Astrocyte (in vitro differentiated cells and primary cell): ENCODE data around the gene UBE2D1. TPM values are rescaled to one million over a fixed set of nuclear protein-coding genes. Genes with fewer than 3 reads are reported as not detected.

ENCODE experiments used
- DNase-seq: peaks from one replicate; pipeline ENCODE4 v3.0.0-alpha.2; 2010; ENCODE audit warnings: low read depth
- FAIRE-seq: peaks from 2 replicates; lab custom pipeline; 2011; peaks lifted over from hg19 to GRCh38; lab: Jason Lieb, UNC
- H2AFZ ChIP-seq: 2 replicates; pipeline ENCODE4 v1.6.0; 2012; ENCODE audit warnings: low read depth, low read length, inconsistent platforms
- H3K27ac ChIP-seq: 2 replicates; pipeline ENCODE4 v1.5.1; 2011; ENCODE audit warnings: low read depth, low read length, inconsistent platforms
- H3K27me3 ChIP-seq: 2 replicates; pipeline ENCODE4 v1.6.0; 2011; ENCODE audit warnings: low read length, inconsistent platforms; ENCODE audit not compliant: insufficient read depth
- H3K36me3 ChIP-seq: 2 replicates; pipeline ENCODE4 v1.5.1; 2011; ENCODE audit warnings: low read length, inconsistent platforms; ENCODE audit not compliant: insufficient read depth
- H3K4me1 ChIP-seq: 2 replicates; pipeline ENCODE4 v1.5.1; 2011; ENCODE audit warnings: low read length, inconsistent platforms; ENCODE audit not compliant: insufficient read depth
- H3K4me2 ChIP-seq: 2 replicates; pipeline ENCODE4 v1.6.0; 2012; ENCODE audit warnings: low read length, inconsistent platforms
- H3K4me3 ChIP-seq: 2 replicates; pipeline ENCODE4 v1.5.1; 2011; ENCODE audit warnings: low read depth, mild to moderate bottlenecking, low read length, inconsistent platforms; ENCODE audit not compliant: insufficient read depth
- H3K79me2 ChIP-seq: 2 replicates; pipeline ENCODE4 v1.6.0; 2012; ENCODE audit warnings: mild to moderate bottlenecking, low read length, inconsistent platforms; ENCODE audit not compliant: insufficient read depth
- H3K9ac ChIP-seq: 2 replicates; pipeline ENCODE4 v1.6.0; 2012; ENCODE audit warnings: mild to moderate bottlenecking, low read length, inconsistent platforms
- H3K9me3 ChIP-seq: 2 replicates; pipeline ENCODE4 v1.5.1; 2012; ENCODE audit warnings: low read depth, mild to moderate bottlenecking, low read length, inconsistent platforms; ENCODE audit not compliant: insufficient read depth
- H4K20me1 ChIP-seq: 2 replicates; pipeline ENCODE4 v1.6.0; 2012; ENCODE audit warnings: low read length, inconsistent platforms; ENCODE audit not compliant: insufficient read depth
- H3K27ac Mint-ChIP-seq: one replicate; pipeline ENCODE4 v1.8.0; 2021; ENCODE audit warnings: mild to moderate bottlenecking, mixed read lengths; ENCODE audit not compliant: unreplicated experiment
- H3K27me3 Mint-ChIP-seq: one replicate; pipeline ENCODE4 v1.8.0; 2021; ENCODE audit warnings: low read depth, mixed read lengths; ENCODE audit not compliant: unreplicated experiment
- H3K36me3 Mint-ChIP-seq: one replicate; pipeline ENCODE4 v1.8.0; 2021; ENCODE audit warnings: low read depth, mixed read lengths; ENCODE audit not compliant: unreplicated experiment
- H3K4me1 Mint-ChIP-seq: one replicate; pipeline ENCODE4 v1.8.0; 2021; ENCODE audit warnings: low read depth, mixed read lengths; ENCODE audit not compliant: unreplicated experiment
- H3K4me3 Mint-ChIP-seq: one replicate; pipeline ENCODE4 v1.8.0; 2021; ENCODE audit warnings: mild to moderate bottlenecking, moderate library complexity, mixed read lengths; ENCODE audit not compliant: unreplicated experiment
- H3K9me3 Mint-ChIP-seq: one replicate; pipeline ENCODE4 v1.8.0; 2021; ENCODE audit warnings: mild to moderate bottlenecking, mixed read lengths; ENCODE audit not compliant: unreplicated experiment
- EZH2 ChIP-seq: IDR thresholded peaks from 2 replicates; pipeline ENCODE4 v1.6.1; 2012; ENCODE audit warnings: mild to moderate bottlenecking, low read length, inconsistent platforms; ENCODE audit not compliant: insufficient read depth
- total RNA-seq: library from RNA; stranded (reverse); gene quantifications from 2 replicates; pipeline ENCODE4 v1.2.1, GENCODE V29; 2021
- TF ChIP-seq, protein P1 (sequence below): IDR thresholded peaks from 2 replicates; pipeline ENCODE4 v1.5.1; 2011; ENCODE audit warnings: low read depth, mild to moderate bottlenecking, inconsistent platforms, low read length, moderate library complexity; ENCODE audit not compliant: insufficient read depth

The UBE2D1 gene
- total RNA-seq, 1 donor from 2014 or later = 22.1 TPM

DNA sequence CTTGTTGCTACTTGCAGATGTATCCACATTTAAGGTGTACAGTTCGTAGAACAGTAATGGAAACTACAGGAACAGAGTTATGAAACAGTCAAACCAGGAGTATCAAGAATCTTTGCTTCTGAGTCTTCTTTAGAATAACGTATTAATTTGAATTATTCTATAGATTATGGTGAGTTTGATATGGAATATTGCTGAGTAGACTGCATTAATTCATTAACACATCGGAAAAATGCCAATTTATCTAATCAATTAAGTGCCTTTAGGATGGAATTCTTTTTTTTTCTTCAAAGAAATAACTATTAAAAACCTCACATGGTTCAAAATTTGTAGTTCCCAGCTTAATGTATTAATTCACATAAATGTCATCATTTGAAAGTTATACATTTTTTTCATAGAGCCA lies 54.2 kb downstream of the UBE2D1 start:
- no peaks in the 10 kb centered on the region for H3K9me3 ChIP-seq
- peaks cover 14% of the 10 kb centered on the region for H3K4me1 ChIP-seq
- peaks cover 28% of the 10 kb centered on the region for H3K36me3 ChIP-seq
- Mint-ChIP-seq H3K4me3 (no peak overlapping the region), H3K9me3 (no peaks in the 10 kb centered on the region), H3K4me1 (peaks cover 3% of the 10 kb centered on the region), H3K27ac (no peak overlapping the region), H3K27me3 (no peaks in the 10 kb centered on the region), H3K36me3 (peaks cover 5% of the 10 kb centered on the region)
- H3K79me2 ChIP-seq = peaks cover 48% of the 10 kb centered on the region
- H4K20me1 ChIP-seq = peaks cover 19% of the 10 kb centered on the region
- H3K27me3 ChIP-seq = no peaks in the 10 kb centered on the region
- H2AFZ ChIP-seq = no peak overlapping the region
- no peak overlapping the region for H3K4me3 ChIP-seq
- no peak overlapping the region for H3K27ac ChIP-seq
- no peak overlapping the region for H3K9ac ChIP-seq
- H3K4me2 ChIP-seq = no peak overlapping the region
- DNase-seq (no peak), FAIRE-seq (no peak)
- TF ChIP-seq EZH2 = no peak
- TF ChIP-seq, protein P1, sequence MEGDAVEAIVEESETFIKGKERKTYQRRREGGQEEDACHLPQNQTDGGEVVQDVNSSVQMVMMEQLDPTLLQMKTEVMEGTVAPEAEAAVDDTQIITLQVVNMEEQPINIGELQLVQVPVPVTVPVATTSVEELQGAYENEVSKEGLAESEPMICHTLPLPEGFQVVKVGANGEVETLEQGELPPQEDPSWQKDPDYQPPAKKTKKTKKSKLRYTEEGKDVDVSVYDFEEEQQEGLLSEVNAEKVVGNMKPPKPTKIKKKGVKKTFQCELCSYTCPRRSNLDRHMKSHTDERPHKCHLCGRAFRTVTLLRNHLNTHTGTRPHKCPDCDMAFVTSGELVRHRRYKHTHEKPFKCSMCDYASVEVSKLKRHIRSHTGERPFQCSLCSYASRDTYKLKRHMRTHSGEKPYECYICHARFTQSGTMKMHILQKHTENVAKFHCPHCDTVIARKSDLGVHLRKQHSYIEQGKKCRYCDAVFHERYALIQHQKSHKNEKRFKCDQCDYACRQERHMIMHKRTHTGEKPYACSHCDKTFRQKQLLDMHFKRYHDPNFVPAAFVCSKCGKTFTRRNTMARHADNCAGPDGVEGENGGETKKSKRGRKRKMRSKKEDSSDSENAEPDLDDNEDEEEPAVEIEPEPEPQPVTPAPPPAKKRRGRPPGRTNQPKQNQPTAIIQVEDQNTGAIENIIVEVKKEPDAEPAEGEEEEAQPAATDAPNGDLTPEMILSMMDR = no peak

DNA sequence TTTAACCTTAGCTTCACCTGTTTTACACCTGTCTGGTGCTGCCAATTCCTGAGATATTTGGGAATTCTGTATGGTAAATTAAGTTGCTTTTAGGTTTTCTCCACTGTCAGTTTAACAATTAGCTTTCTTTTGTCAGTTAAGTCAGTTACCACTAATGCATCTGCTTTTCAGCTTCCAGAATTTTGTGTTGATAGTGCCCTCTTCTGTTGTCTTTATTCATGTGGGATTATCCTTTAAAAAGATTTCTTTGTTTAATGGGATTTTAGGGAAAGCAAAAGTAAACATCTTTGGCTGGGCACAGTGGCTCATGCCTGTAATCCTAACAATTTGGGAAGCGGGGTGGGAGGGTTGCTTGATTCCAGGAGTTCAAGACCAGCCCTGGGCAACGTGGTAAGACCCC lies 58.5 kb downstream of the UBE2D1 start:
- Mint-ChIP-seq H3K9me3 (no peaks in the 10 kb centered on the region), H3K4me3 (no peak overlapping the region), H3K27me3 (no peaks in the 10 kb centered on the region), H3K27ac (no peak overlapping the region), H3K36me3 (peaks cover 10% of the 10 kb centered on the region), H3K4me1 (no peaks in the 10 kb centered on the region)
- no peaks in the 10 kb centered on the region for H3K9me3 ChIP-seq
- TF ChIP-seq, protein P1 = no peak
- TF ChIP-seq EZH2 = no peak
- no peak overlapping the region for H2AFZ ChIP-seq
- peaks cover 15% of the 10 kb centered on the region for H3K79me2 ChIP-seq
- no peaks in the 10 kb centered on the region for H3K27me3 ChIP-seq
- no peaks in the 10 kb centered on the region for H3K4me1 ChIP-seq
- DNase-seq (no peak), FAIRE-seq (no peak)
- no peak overlapping the region for H3K27ac ChIP-seq
- peaks cover 13% of the 10 kb centered on the region for H4K20me1 ChIP-seq
- peaks cover 43% of the 10 kb centered on the region for H3K36me3 ChIP-seq
- H3K4me3 ChIP-seq = no peak overlapping the region
- H3K4me2 ChIP-seq = no peak overlapping the region
- H3K9ac ChIP-seq = no peak overlapping the region

DNA sequence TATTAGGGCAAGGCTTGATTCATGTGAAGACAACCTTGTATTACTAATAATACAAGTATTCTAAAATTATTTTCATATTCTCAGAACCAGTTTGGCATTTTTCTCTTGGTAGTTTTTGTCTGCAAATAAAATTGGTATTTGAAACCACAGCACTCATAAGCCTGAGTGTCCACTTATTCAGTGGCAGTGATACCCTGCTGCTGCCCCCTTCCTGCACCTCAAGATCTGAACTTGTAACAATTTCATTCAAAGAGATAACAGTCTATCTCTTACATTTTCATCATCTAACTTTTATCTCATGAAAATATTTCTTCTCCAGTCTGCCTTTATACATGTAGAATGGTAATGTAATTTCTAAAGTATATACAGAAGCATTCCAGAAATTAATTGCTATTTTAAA lies 59.7 kb downstream of the UBE2D1 start:
- Histone ChIP-seq H3K27me3 (no peaks in the 10 kb centered on the region), H3K79me2 (peaks cover 9% of the 10 kb centered on the region), H3K27ac (no peak overlapping the region), H3K36me3 (peaks cover 34% of the 10 kb centered on the region), H3K9ac (no peak overlapping the region), H3K4me1 (no peaks in the 10 kb centered on the region), H3K4me2 (no peak overlapping the region), H4K20me1 (peaks cover 13% of the 10 kb centered on the region), H3K9me3 (no peaks in the 10 kb centered on the region), H3K4me3 (no peak overlapping the region), H2AFZ (no peak overlapping the region)
- Mint-ChIP-seq H3K4me3 (no peak overlapping the region), H3K27ac (no peak overlapping the region), H3K9me3 (no peaks in the 10 kb centered on the region), H3K27me3 (no peaks in the 10 kb centered on the region), H3K4me1 (no peaks in the 10 kb centered on the region), H3K36me3 (peaks cover 7% of the 10 kb centered on the region)
- FAIRE-seq (no peak), DNase-seq (no peak)
- TF ChIP-seq EZH2 = no peak
- TF ChIP-seq, protein P1 = no peak
